Hepatocyte (in vitro differentiated cells): Measurements from ENCODE around the gene KPNA3.
"Not testable (repeated sequence)": the region's sequence is repeated elsewhere in the genome, so short reads cannot be mapped to it uniquely, and the experiment has no call there.

Experiments used
- EZH2 ChIP-seq: fragments of 200-600 bp; sonication (generic); IDR thresholded peaks from 2 replicates; pipeline ENCODE4 v1.6.1; 2016; ENCODE audit warnings: antibody characterized with exemption, mild to moderate bottlenecking, borderline replicate concordance
- EZH2phosphoT487 ChIP-seq: fragments of 200-600 bp; sonication (generic); IDR thresholded peaks from one replicate; pipeline ENCODE4 v1.6.1; 2018; ENCODE audit warnings: antibody characterized with exemption, mild to moderate bottlenecking, low read depth, moderate library complexity; ENCODE audit not compliant: unreplicated experiment, severe bottlenecking
- TF ChIP-seq, protein P1 (sequence below): fragments of 200-600 bp; sonication (generic); IDR thresholded peaks from 2 replicates; pipeline ENCODE4 v1.5.1; 2016; ENCODE audit warnings: antibody characterized with exemption, mild to moderate bottlenecking; ENCODE audit not compliant: poor library complexity

DNA sequence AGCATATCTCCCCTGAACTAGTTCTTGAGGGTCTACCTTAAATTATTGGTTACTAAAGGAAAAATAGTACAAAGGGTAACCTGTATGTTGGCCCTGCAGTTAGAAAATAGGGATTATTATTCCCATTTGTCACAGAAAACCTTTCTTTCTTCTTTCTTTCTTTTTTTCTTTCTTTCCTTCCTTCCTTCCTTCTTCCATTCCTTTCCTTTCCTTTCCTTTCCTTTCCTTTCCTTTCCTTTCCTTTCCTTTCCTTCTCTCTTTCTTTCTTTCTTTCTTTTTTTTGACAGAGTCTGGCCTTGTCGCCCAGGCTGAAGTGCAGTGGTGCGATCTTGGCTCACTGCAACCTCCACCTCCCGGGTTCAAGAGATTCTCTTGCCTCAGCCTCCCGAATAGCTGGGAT lies 23.6 kb upstream of the KPNA3 start:
- TF ChIP-seq, protein P1, sequence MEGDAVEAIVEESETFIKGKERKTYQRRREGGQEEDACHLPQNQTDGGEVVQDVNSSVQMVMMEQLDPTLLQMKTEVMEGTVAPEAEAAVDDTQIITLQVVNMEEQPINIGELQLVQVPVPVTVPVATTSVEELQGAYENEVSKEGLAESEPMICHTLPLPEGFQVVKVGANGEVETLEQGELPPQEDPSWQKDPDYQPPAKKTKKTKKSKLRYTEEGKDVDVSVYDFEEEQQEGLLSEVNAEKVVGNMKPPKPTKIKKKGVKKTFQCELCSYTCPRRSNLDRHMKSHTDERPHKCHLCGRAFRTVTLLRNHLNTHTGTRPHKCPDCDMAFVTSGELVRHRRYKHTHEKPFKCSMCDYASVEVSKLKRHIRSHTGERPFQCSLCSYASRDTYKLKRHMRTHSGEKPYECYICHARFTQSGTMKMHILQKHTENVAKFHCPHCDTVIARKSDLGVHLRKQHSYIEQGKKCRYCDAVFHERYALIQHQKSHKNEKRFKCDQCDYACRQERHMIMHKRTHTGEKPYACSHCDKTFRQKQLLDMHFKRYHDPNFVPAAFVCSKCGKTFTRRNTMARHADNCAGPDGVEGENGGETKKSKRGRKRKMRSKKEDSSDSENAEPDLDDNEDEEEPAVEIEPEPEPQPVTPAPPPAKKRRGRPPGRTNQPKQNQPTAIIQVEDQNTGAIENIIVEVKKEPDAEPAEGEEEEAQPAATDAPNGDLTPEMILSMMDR: not testable (repeated sequence)
- not testable (repeated sequence) for TF ChIP-seq EZH2, EZH2phosphoT487
